Uterus (tissue), 4 donors: Measurements from ENCODE around the gene OR10G8. TPM values are rescaled to one million over a fixed set of nuclear protein-coding genes. Genes with fewer than 3 reads are reported as not detected.
"Not testable (repeated sequence)": the region's sequence is repeated elsewhere in the genome, so short reads cannot be mapped to it uniquely, and the experiment has no call there.

Experiments
- DNase-seq, 2 donors: peaks; one replicate each; pipeline ENCODE4 v3.0.0-alpha.2; 2019 to 2020
- H3K27ac ChIP-seq, 2 donors: fragments of 200-600 bp; sonication (generic); 1 replicate in 1 of 2; 2 replicates in 1 of 2; pipeline ENCODE4 v1.5.1; 2016 to 2018
- H3K27me3 ChIP-seq, 2 donors: fragments of 200-600 bp; sonication (generic); one replicate each; pipeline ENCODE4 v1.5.1; 2018 to 2019; ENCODE audit warnings: control low read depth in 1 of 2
- H3K36me3 ChIP-seq, 2 donors: fragments of 200-600 bp; sonication (generic); one replicate each; pipeline ENCODE4 v1.5.1; 2019; ENCODE audit warnings: control low read depth in 1 of 2
- H3K4me1 ChIP-seq, 2 donors: fragments of 200-600 bp; sonication (generic); one replicate each; pipeline ENCODE4 v1.5.1; 2018 to 2019; ENCODE audit warnings: control low read depth in 1 of 2
- H3K4me3 ChIP-seq, 2 donors: fragments of 200-600 bp; sonication (generic); 1 replicate in 1 of 2; 2 replicates in 1 of 2; pipeline ENCODE4 v1.5.1; 2018 to 2019; ENCODE audit warnings: mild to moderate bottlenecking in 1 of 2
- H3K9me3 ChIP-seq, 2 donors: fragments of 200-600 bp; sonication (generic); one replicate each; pipeline ENCODE4 v1.5.1; 2019; ENCODE audit warnings: control low read depth in 1 of 2
- POLR2A ChIP-seq, 2 donors: fragments of 450-650 bp; IDR thresholded peaks; one replicate each; pipeline ENCODE4 v1.6.1; 2016; ENCODE audit warnings: antibody characterized with exemption in 2 of 2, mild to moderate bottlenecking in 1 of 2, moderate library complexity in 1 of 2
- intact Hi-C: fragments of 100-400 bp; cut with DNase I; formaldehyde crosslinking; loops from one replicate; pipeline ENCODE4 v1.15.1; 2023; ENCODE audit warnings: low total_unique reads
- total RNA-seq, 4 donors: library from RNA; depleted of rRNA in 3 of 4; stranded (reverse); fragments of >200 nt in 3 of 4; gene quantifications; one replicate each; pipeline versions ENCODE4 v1.1.0 to v1.2.4, GENCODE V29; 2014 to 2023
- TF ChIP-seq, protein P1 (sequence below), 4 experiments: fragments of 200-600 bp in 2 of 4; fragments of 450-650 bp in 2 of 4; sonication (generic) in 2 of 4; IDR thresholded peaks; one replicate each; pipeline ENCODE4 v1.5.1; 2016 to 2019; ENCODE audit warnings: antibody characterized with exemption in 4 of 4, mild to moderate bottlenecking in 2 of 4, moderate library complexity in 1 of 4
- donor health status: DM: yes; HTN: yes; CAD: no.

The OR10G8 gene, protein sequence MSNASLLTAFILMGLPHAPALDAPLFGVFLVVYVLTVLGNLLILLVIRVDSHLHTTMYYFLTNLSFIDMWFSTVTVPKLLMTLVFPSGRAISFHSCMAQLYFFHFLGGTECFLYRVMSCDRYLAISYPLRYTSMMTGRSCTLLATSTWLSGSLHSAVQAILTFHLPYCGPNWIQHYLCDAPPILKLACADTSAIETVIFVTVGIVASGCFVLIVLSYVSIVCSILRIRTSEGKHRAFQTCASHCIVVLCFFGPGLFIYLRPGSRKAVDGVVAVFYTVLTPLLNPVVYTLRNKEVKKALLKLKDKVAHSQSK
- not detected for total RNA-seq

DNA sequence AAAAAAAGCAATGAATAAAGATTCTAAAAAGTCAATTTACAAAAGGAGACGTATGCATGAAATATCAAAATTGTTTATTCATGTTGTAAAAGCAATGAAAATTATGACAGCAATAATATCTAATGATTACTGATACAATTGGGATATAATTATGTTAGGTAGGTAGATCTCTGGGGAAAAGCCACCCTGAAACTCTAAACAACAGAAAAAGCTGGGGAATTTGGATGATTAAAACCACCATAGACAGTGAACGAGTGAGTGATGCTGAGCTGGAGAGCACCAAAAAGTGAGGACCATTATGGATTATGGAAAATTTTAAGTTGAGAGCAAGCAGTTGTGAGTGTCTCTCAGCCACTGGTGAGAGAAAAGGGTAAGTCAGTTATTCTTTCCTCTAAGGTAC is at the start of gene OR10G8:
Gene OR10G8, plus strand, starts transcription at position 301 of the 400 bp plus-strand sequence. CDS start 2,825 bp downstream, outside the sequence.
- intact Hi-C loops = no loop called here
- no peaks in the 10 kb centered on the region for H3K4me1 ChIP-seq
- H3K27ac ChIP-seq = no peak within 1 kb of the TSS
- no peaks in the 10 kb centered on the region for H3K36me3 ChIP-seq
- no peak for DNase-seq
- no peaks in the 10 kb centered on the region for H3K27me3 ChIP-seq
- H3K4me3 ChIP-seq = no peak within 1 kb of the TSS
- H3K9me3 ChIP-seq = no peaks in the 10 kb centered on the region
- no peak for TF ChIP-seq POLR2A (IDR thresholded peaks at IDR 0.05)
- TF ChIP-seq, protein P1, sequence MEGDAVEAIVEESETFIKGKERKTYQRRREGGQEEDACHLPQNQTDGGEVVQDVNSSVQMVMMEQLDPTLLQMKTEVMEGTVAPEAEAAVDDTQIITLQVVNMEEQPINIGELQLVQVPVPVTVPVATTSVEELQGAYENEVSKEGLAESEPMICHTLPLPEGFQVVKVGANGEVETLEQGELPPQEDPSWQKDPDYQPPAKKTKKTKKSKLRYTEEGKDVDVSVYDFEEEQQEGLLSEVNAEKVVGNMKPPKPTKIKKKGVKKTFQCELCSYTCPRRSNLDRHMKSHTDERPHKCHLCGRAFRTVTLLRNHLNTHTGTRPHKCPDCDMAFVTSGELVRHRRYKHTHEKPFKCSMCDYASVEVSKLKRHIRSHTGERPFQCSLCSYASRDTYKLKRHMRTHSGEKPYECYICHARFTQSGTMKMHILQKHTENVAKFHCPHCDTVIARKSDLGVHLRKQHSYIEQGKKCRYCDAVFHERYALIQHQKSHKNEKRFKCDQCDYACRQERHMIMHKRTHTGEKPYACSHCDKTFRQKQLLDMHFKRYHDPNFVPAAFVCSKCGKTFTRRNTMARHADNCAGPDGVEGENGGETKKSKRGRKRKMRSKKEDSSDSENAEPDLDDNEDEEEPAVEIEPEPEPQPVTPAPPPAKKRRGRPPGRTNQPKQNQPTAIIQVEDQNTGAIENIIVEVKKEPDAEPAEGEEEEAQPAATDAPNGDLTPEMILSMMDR (IDR thresholded peaks at IDR 0.05) = no peak

DNA sequence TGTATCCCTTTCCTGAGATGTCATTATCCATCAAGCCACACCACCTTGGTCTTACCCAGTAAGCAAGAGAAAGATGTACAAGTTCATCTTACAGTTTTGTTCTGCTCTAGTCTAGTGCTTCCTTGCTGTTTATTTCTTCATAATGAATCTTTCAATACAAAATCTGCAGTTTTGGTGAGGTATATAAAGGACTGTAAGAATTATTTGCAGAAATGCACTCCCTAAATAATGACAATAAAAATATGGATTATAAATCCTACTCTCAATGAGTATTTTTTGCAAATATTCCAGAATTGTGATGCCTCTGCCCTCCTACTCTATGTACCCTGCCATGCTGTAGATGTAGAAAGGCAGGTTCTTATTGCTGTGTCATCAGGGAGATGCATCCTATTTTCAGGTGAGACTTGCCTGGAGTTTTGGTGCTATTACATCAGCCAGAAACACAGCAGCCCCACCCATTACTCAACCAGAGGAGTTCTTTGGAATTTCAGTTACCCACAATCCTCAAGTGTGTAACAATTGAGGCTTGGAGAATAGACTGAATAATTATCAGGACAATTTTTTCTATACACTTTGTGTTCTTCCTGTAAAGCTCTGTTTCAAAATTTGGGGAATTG is 48.8 kb upstream of the OR10G8 start, which contains the start of gene OR10S1:
Gene OR10S1, minus strand, starts transcription at position 51 of the 617 bp plus-strand sequence. CDS start 117 bp downstream, outside the sequence.
- Histone ChIP-seq H3K4me3 (no peak within 1 kb of the TSS), H3K27me3 (no peaks in the 10 kb centered on the region), H3K4me1 (no peaks in the 10 kb centered on the region), H3K9me3 (no peaks in the 10 kb centered on the region), H3K36me3 (no peaks in the 10 kb centered on the region), H3K27ac (no peak within 1 kb of the TSS)
- TF ChIP-seq POLR2A (IDR thresholded peaks at IDR 0.05) = no peak
- TF ChIP-seq, protein P1 (IDR thresholded peaks at IDR 0.05) = no peak
- intact Hi-C loops = no loop called here
- no peak for DNase-seq

DNA sequence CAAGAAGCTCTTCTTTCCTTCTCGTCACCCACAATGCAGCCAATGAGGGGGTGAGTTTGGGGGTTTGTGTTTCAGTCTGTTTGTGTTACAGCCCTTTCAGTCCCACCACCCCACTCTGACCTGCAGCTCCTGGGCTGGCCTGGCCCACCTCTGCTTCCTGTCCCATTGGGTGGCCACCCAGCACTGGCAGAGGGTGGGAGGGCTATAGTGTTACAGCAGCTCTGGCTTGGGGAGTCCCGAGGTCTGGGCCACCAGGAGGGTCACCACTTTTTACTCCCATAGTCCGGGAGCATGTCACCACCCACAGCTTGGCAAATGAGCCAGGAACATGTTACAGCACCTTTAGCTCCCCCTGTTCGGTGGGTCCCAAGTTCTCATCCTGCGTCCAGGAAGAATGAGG is 47.3 kb upstream of the OR10G8 start:
- TF ChIP-seq, protein P1 (IDR thresholded peaks at IDR 0.05) = no peak
- no peak for TF ChIP-seq POLR2A (IDR thresholded peaks at IDR 0.05)
- no peaks in the 10 kb centered on the region for H3K9me3 ChIP-seq
- DNase-seq = no peak
- no peaks in the 10 kb centered on the region for H3K27me3 ChIP-seq
- H3K4me3 ChIP-seq = no peak overlapping the region
- no peaks in the 10 kb centered on the region for H3K36me3 ChIP-seq
- intact Hi-C loops = no loop called here
- no peak overlapping the region for H3K27ac ChIP-seq
- no peaks in the 10 kb centered on the region for H3K4me1 ChIP-seq

DNA sequence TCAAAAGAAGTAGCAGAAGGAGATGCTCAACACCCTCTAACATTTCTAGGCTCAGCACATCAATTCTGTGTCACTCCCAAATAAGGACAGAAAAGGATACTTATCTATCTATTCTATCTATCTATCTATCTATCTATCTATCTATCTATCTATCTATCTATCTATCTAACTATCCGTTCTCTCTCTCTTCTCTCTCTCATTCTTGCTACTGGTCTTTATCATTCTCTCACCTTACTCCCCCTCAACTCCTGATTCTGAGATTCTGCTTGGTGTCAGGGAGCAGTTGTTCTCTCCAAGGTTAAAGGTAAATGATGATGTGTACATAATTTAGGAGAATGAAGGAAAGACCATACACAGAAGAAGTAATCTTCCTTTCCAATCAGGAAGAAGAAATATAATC is 31.5 kb upstream of the OR10G8 start, which contains the start of gene OR10G6:
Gene OR10G6, minus strand, starts transcription at position 43 of the 400 bp plus-strand sequence. Its CDS starts 0 bp downstream, at position 43.
- H3K27ac ChIP-seq = no peak within 1 kb of the TSS
- no peaks in the 10 kb centered on the region for H3K36me3 ChIP-seq
- TF ChIP-seq, protein P1 (IDR thresholded peaks at IDR 0.05) = no peak
- no peak for TF ChIP-seq POLR2A (IDR thresholded peaks at IDR 0.05)
- intact Hi-C loops = no loop called here
- no peaks in the 10 kb centered on the region for H3K9me3 ChIP-seq
- H3K4me1 ChIP-seq = no peaks in the 10 kb centered on the region
- H3K27me3 ChIP-seq = no peaks in the 10 kb centered on the region
- H3K4me3 ChIP-seq = no peak within 1 kb of the TSS
- DNase-seq = no peak

DNA sequence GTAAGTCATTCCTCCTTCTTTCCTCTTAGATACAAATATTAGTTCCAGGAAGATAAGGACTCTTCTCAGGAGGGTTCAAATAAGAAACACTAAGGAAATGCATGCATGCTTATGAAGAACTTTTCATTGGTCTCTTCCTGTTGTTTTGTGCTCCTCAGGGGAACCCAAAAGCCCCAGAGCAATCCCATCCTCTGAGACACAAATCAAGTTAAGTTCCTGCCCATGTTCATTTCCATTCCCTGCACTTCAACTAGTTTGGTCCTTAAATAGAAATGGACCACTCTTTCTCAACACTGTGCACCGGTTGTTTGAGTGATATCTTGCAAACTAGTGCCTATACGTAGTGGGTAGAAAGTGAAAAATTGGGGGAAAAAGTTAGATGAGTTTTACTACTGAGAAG is 13.9 kb upstream of the OR10G8 start, which contains the start of gene OR10G4:
Gene OR10G4, plus strand, starts transcription at position 301 of the 400 bp plus-strand sequence. CDS start 2,578 bp downstream, outside the sequence.
- Histone ChIP-seq H3K27me3 (no peaks in the 10 kb centered on the region), H3K9me3 (no peaks in the 10 kb centered on the region), H3K4me1 (no peaks in the 10 kb centered on the region), H3K4me3 (no peak within 1 kb of the TSS), H3K27ac (no peak within 1 kb of the TSS), H3K36me3 (no peaks in the 10 kb centered on the region)
- DNase-seq = no peak
- TF ChIP-seq POLR2A (IDR thresholded peaks at IDR 0.05) = no peak
- TF ChIP-seq, protein P1 (IDR thresholded peaks at IDR 0.05) = no peak
- intact Hi-C loops = no loop called here

DNA sequence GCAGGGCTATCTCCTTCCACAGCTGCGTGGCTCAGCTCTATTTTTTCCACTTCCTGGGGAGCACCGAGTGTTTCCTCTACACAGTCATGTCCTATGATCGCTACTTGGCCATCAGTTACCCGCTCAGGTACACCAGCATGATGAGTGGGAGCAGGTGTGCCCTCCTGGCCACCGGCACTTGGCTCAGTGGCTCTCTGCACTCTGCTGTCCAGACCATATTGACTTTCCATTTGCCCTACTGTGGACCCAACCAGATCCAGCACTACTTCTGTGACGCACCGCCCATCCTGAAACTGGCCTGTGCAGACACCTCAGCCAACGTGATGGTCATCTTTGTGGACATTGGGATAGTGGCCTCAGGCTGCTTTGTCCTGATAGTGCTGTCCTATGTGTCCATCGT is 10.8 kb upstream of the OR10G8 start:
- DNase-seq, H3K4me3 ChIP-seq, H3K36me3 ChIP-seq, H3K27me3 ChIP-seq, H3K27ac ChIP-seq, H3K9me3 ChIP-seq, H3K4me1 ChIP-seq, intact Hi-C loops: not testable (repeated sequence)
